ENCODE data around the gene SUGP1.
"Not testable (repeated sequence)": the region's sequence is repeated elsewhere in the genome, so short reads cannot be mapped to it uniquely, and the experiment has no call there.

Gene SUGP1

GRCh38 chr19:19263886-19264487 lies 56.3 kb downstream of the SUGP1 start:
- Histone ChIP-seq H3K36me3 (ENCODE audit: control insufficient read depth, insufficient read depth, low read length) (no peaks in the 10 kb centered on the region), H3K4me3 (ENCODE audit: low read length) (no peak overlapping the region), H3K9ac (ENCODE audit: low read length) (no peak overlapping the region), H3K4me1 (ENCODE audit: control insufficient read depth, insufficient read depth, low read length) (no peaks in the 10 kb centered on the region), H3K27me3 (ENCODE audit: control insufficient read depth, insufficient read depth, low read length) (peaks cover 19% of the 10 kb centered on the region), H3K27ac (ENCODE audit: low read depth, low read length) (no peak overlapping the region)

- no peak overlapping the region for H3K9ac ChIP-seq (ENCODE audit: low read length)
- peaks cover 19% of the 10 kb centered on the region for H3K27me3 ChIP-seq (ENCODE audit: control insufficient read depth, insufficient read depth, low read length)
- no peaks in the 10 kb centered on the region for H3K4me1 ChIP-seq (ENCODE audit: control insufficient read depth, insufficient read depth, low read length)
- H3K27ac ChIP-seq (ENCODE audit: low read depth, low read length) = no peak overlapping the region
- H3K4me3 ChIP-seq (ENCODE audit: low read length) = no peak overlapping the region
- H3K36me3 ChIP-seq (ENCODE audit: control insufficient read depth, insufficient read depth, low read length) = no peaks in the 10 kb centered on the region
Observed at GRCh38 chr19:19262190-19263057, 57.9 kb downstream of the SUGP1 start.

GRCh38 chr19:19261350-19262189 lies 58.7 kb downstream of the SUGP1 start:
- Histone ChIP-seq H3K27me3 (ENCODE audit: control insufficient read depth, insufficient read depth, low read length) (peaks cover 19% of the 10 kb centered on the region), H3K9ac (ENCODE audit: low read length) (no peak overlapping the region), H3K27ac (ENCODE audit: low read depth, low read length) (no peak overlapping the region), H3K4me1 (ENCODE audit: control insufficient read depth, insufficient read depth, low read length) (no peaks in the 10 kb centered on the region), H3K4me3 (ENCODE audit: low read length) (no peak overlapping the region), H3K36me3 (ENCODE audit: control insufficient read depth, insufficient read depth, low read length) (no peaks in the 10 kb centered on the region)

GRCh38 chr19:19260417-19261214 lies 59.7 kb downstream of the SUGP1 start:
- no peak overlapping the region for H3K4me3 ChIP-seq (ENCODE audit: low read length)
- no peaks in the 10 kb centered on the region for H3K36me3 ChIP-seq (ENCODE audit: control insufficient read depth, insufficient read depth, low read length)
- H3K27ac ChIP-seq (ENCODE audit: low read depth, low read length) = no peak overlapping the region
- no peaks in the 10 kb centered on the region for H3K4me1 ChIP-seq (ENCODE audit: control insufficient read depth, insufficient read depth, low read length)
- H3K27me3 ChIP-seq (ENCODE audit: control insufficient read depth, insufficient read depth, low read length) = peaks cover 19% of the 10 kb centered on the region
- no peak overlapping the region for H3K9ac ChIP-seq (ENCODE audit: low read length)

GRCh38 chr19:19259741-19260140 lies 60.6 kb downstream of the SUGP1 start:
- Histone ChIP-seq H3K4me1 (ENCODE audit: control insufficient read depth, insufficient read depth, low read length) (no peaks in the 10 kb centered on the region), H3K36me3 (ENCODE audit: control insufficient read depth, insufficient read depth, low read length) (no peaks in the 10 kb centered on the region), H3K9ac (ENCODE audit: low read length) (no peak overlapping the region), H3K27me3 (ENCODE audit: control insufficient read depth, insufficient read depth, low read length) (peaks cover 19% of the 10 kb centered on the region), H3K27ac (ENCODE audit: low read depth, low read length) (no peak overlapping the region), H3K4me3 (ENCODE audit: low read length) (no peak overlapping the region)

- Histone ChIP-seq H3K4me1 (ENCODE audit: control insufficient read depth, insufficient read depth, low read length) (no peaks in the 10 kb centered on the region), H3K36me3 (ENCODE audit: control insufficient read depth, insufficient read depth, low read length) (no peaks in the 10 kb centered on the region), H3K9ac (ENCODE audit: low read length) (no peak overlapping the region), H3K4me3 (ENCODE audit: low read length) (no peak overlapping the region), H3K27ac (ENCODE audit: low read depth, low read length) (no peak overlapping the region), H3K27me3 (ENCODE audit: control insufficient read depth, insufficient read depth, low read length) (peaks cover 17% of the 10 kb centered on the region)
Observed at GRCh38 chr19:19258589-19259338, 61.5 kb downstream of the SUGP1 start.

GRCh38 chr19:19257836-19258588 lies 62.3 kb downstream of the SUGP1 start:
- H3K4me1 ChIP-seq (ENCODE audit: control insufficient read depth, insufficient read depth, low read length) = no peaks in the 10 kb centered on the region
- H3K27me3 ChIP-seq (ENCODE audit: control insufficient read depth, insufficient read depth, low read length) = peaks cover 15% of the 10 kb centered on the region
- H3K27ac ChIP-seq (ENCODE audit: low read depth, low read length) = no peak overlapping the region
- no peak overlapping the region for H3K9ac ChIP-seq (ENCODE audit: low read length)
- no peak overlapping the region for H3K4me3 ChIP-seq (ENCODE audit: low read length)
- H3K36me3 ChIP-seq (ENCODE audit: control insufficient read depth, insufficient read depth, low read length) = no peaks in the 10 kb centered on the region

- no peaks in the 10 kb centered on the region for H3K4me1 ChIP-seq (ENCODE audit: control insufficient read depth, insufficient read depth, low read length)
- H3K9ac ChIP-seq (ENCODE audit: low read length) = no peak overlapping the region
- H3K27me3 ChIP-seq (ENCODE audit: control insufficient read depth, insufficient read depth, low read length) = peaks cover 13% of the 10 kb centered on the region
- H3K36me3 ChIP-seq (ENCODE audit: control insufficient read depth, insufficient read depth, low read length) = no peaks in the 10 kb centered on the region
- H3K4me3 ChIP-seq (ENCODE audit: low read length) = no peak overlapping the region
- H3K27ac ChIP-seq (ENCODE audit: low read depth, low read length) = no peak overlapping the region
Observed at GRCh38 chr19:19257137-19257536, 63.2 kb downstream of the SUGP1 start.

GRCh38 chr19:19256072-19256969 lies 64.0 kb downstream of the SUGP1 start:
- H3K9ac ChIP-seq (ENCODE audit: low read length) = no peak overlapping the region
- H3K4me3 ChIP-seq (ENCODE audit: low read length) = no peak overlapping the region
- no peak overlapping the region for H3K27ac ChIP-seq (ENCODE audit: low read depth, low read length)
- no peaks in the 10 kb centered on the region for H3K36me3 ChIP-seq (ENCODE audit: control insufficient read depth, insufficient read depth, low read length)
- peaks cover 9% of the 10 kb centered on the region for H3K27me3 ChIP-seq (ENCODE audit: control insufficient read depth, insufficient read depth, low read length)
- no peaks in the 10 kb centered on the region for H3K4me1 ChIP-seq (ENCODE audit: control insufficient read depth, insufficient read depth, low read length)

GRCh38 chr19:19253409-19253808 lies 66.9 kb downstream of the SUGP1 start:
- H3K9ac ChIP-seq (ENCODE audit: low read length); H3K4me3 ChIP-seq (ENCODE audit: low read length); H3K27me3 ChIP-seq (ENCODE audit: control insufficient read depth, insufficient read depth, low read length); H3K4me1 ChIP-seq (ENCODE audit: control insufficient read depth, insufficient read depth, low read length); H3K36me3 ChIP-seq (ENCODE audit: control insufficient read depth, insufficient read depth, low read length); H3K27ac ChIP-seq (ENCODE audit: low read depth, low read length): not testable (repeated sequence)
